Gastroesophageal sphincter (tissue), 3 donors: ENCODE measurements around the gene GP5.

Experiments used
- POLR2A ChIP-seq, 2 donors: fragments of 450-650 bp; IDR thresholded peaks; one replicate each; pipeline ENCODE4 v1.6.1; 2017; ENCODE audit warnings: antibody characterized with exemption in 2 of 2, mild to moderate bottlenecking in 2 of 2, moderate library complexity in 1 of 2
- POLR2AphosphoS5 ChIP-seq: sonication (generic); formaldehyde crosslinking; IDR thresholded peaks from one replicate; pipeline ENCODE4 v1.6.1; 2017; ENCODE audit warnings: antibody characterized with exemption
- TF ChIP-seq, protein P1 (sequence below), 4 experiments: fragments of 200-600 bp in 2 of 4; fragments of 450-650 bp in 2 of 4; sonication (generic) in 1 of 4; IDR thresholded peaks; one replicate each; pipeline ENCODE4 v1.5.1; 2017 to 2019; ENCODE audit warnings: antibody characterized with exemption in 4 of 4, mild to moderate bottlenecking in 2 of 4, moderate library complexity in 2 of 4

DNA sequence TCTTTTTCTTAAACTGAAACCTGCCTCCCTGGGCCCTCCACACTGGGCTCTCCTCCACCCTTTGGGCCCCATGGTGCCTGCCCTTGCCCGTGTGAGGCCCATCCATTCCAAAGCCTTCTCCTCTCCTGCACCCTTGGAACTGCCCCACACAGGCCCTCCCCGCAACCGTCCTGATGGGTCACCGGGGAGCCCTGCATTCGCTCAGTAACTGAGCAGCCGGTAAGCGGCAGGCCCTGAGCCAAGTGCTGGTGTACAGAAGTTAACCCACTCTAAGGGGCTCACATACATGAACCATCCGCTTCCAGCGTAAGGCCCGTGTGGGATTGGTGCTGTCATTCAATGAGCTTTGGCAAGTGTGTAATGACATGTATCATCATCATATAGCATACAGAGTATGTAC lies 24.1 kb downstream of the GP5 start:
- TF ChIP-seq, protein P1, sequence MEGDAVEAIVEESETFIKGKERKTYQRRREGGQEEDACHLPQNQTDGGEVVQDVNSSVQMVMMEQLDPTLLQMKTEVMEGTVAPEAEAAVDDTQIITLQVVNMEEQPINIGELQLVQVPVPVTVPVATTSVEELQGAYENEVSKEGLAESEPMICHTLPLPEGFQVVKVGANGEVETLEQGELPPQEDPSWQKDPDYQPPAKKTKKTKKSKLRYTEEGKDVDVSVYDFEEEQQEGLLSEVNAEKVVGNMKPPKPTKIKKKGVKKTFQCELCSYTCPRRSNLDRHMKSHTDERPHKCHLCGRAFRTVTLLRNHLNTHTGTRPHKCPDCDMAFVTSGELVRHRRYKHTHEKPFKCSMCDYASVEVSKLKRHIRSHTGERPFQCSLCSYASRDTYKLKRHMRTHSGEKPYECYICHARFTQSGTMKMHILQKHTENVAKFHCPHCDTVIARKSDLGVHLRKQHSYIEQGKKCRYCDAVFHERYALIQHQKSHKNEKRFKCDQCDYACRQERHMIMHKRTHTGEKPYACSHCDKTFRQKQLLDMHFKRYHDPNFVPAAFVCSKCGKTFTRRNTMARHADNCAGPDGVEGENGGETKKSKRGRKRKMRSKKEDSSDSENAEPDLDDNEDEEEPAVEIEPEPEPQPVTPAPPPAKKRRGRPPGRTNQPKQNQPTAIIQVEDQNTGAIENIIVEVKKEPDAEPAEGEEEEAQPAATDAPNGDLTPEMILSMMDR (IDR thresholded peaks at IDR 0.05) = no peak
- TF ChIP-seq POLR2AphosphoS5 (no peak), POLR2A (IDR thresholded peaks at IDR 0.05) (no peak)
